Vagina (tissue), 2 donors: ENCODE data around the gene PANK3.

Experiments
- CTCF ChIP-seq, 3 experiments: fragments of 450-650 bp in 2 of 3; fragments of 200-600 bp in 1 of 3; sonication (generic) in 1 of 3; IDR thresholded peaks; one replicate each; pipeline ENCODE4 v1.5.1; 2017 to 2019; ENCODE audit warnings: antibody characterized with exemption in 3 of 3, mild to moderate bottlenecking in 2 of 3, moderate library complexity in 2 of 3
- POLR2A ChIP-seq, 2 donors: fragments of 450-650 bp; IDR thresholded peaks; one replicate each; pipeline ENCODE4 v1.6.1; 2017; ENCODE audit warnings: antibody characterized with exemption in 2 of 2, mild to moderate bottlenecking in 2 of 2, moderate library complexity in 2 of 2
- POLR2AphosphoS5 ChIP-seq, 2 donors: sonication (generic); formaldehyde crosslinking; IDR thresholded peaks; one replicate each; pipeline ENCODE4 v1.9.0; 2017; ENCODE audit warnings: antibody characterized with exemption in 2 of 2, mild to moderate bottlenecking in 2 of 2, low read depth in 1 of 2; ENCODE audit not compliant: insufficient read depth in 1 of 2

GRCh38 chr5:168604436-168604835 is 25.3 kb upstream of the PANK3 start:
- TF ChIP-seq POLR2A (IDR thresholded peaks at IDR 0.05), result no peak
- no peak for TF ChIP-seq CTCF (IDR thresholded peaks at IDR 0.05)
- no peak for TF ChIP-seq POLR2AphosphoS5 (IDR thresholded peaks at IDR 0.05; ENCODE audit: insufficient read depth in 1 of 2, low read depth in 1 of 2)
